Skin of body (tissue), 2 donors: Measurements from ENCODE around the gene ANKH. TPM values are rescaled to one million over a fixed set of nuclear protein-coding genes. Genes with fewer than 3 reads are reported as not detected.

Source experiments
- DNase-seq: peaks from one replicate; lab custom pipeline; 2025; lab: John Stamatoyannopoulos, UW
- total RNA-seq: library from RNA; depleted of rRNA; stranded (reverse); fragments of >200 nt; gene quantifications from one replicate; pipeline ENCODE4 v1.2.3, GENCODE V29; 2014

Gene ANKH
- total RNA-seq, 1 donor from 2014 or later = 23.2 TPM

DNA sequence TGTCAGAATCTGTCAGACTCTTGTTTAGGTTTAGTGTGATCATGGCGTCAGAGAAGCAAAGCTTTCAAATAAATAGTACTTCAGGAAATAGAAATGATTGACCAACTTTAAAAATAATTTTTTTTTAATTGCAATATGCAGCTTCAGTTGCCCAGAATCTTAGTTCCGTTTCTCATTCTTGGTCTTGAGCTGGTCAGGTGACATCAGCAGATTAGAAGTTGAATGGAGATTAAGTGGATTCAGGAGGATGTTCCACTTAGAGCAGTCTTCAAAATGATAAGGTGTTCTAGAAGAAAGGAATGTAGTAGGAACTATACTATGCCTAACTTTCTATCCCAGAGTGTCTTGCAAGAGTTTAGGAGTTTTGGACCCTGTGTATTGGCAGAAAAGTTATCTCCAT lies 176.4 kb downstream of the ANKH start:
- DNase-seq = no peak

GRCh38 chr5:14693070-14693469 lies 178.5 kb downstream of the ANKH start:
- DNase-seq = no peak

- no peak for DNase-seq
Measured at GRCh38 chr5:14687023-14687665, 184.4 kb downstream of the ANKH start.

GRCh38 chr5:14686517-14686916 lies 185.1 kb downstream of the ANKH start:
- DNase-seq = no peak

- peak; percentile 51 for DNase-seq
Measured at GRCh38 chr5:14685757-14686156, 185.8 kb downstream of the ANKH start.

DNA sequence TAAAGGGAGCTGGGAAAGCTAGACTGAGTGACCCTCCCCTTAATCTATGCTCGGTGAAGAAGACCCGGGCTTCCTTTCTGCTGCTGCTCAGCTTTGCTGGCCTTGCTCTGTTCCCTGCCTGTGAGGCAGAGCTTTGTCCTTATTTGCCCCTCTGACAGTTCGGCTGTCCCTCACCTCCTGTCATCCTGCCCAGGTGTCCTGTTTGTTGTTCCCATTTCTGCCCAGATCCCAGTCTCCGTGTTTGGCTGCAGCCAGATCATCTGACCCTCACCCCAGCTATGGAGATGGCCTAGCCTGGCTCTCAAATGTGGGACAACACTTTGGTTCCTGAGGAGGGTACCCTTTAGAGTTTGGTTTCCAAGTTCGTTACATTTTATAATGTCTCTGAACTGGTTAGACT lies 186.8 kb downstream of the ANKH start:
- DNase-seq = no peak

DNA sequence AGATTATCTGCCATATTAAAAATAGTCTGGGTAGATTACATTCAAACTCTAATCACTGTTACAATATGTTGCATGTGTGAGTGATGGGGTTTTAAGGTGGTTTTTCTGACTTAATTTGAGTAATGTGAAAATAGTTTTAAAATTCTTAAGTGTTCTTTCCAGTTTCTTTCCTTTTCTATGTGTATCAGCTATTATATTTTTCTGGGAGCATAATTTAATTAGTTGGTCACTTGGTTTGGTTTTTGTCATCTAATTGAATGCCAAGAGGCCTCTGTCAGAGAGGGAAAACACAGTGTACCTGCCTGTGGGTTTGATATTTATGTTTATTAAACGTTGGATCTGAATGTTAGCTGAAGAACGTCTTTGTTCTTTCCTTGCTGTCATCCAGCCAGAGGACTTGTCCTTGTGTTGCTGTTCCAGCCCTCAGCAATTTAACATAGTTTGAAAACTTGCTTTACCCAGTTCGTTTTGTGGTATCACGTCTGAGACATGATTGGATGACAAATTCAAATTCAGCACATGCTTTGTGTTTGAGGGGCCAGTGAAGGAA lies 187.6 kb downstream of the ANKH start:
- DNase-seq = no peak

DNA sequence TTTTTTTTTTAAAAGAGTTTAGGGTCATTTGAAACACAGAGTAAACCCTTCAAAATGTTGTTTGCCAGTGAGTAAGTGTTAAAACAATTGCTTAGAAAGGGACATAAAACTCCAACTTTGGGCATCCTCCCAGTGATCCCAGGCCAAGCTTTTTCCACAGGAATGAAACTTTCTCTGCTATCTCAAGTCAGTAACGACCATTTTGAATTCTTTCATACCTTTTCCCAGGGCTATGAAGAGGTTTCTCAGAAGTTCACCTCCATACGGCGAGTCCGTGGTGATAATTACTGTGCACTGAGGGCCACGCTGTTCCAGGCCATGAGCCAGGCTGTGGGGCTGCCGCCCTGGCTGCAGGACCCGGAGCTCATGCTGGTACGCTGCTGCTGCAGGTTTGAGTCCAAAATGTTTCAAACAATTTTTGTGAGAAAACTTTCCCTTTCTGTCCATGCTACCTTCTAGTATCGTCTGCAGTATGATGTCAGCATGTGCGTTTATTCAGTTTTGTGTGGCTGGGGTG lies 190.3 kb downstream of the ANKH start:
- no peak for DNase-seq

DNA sequence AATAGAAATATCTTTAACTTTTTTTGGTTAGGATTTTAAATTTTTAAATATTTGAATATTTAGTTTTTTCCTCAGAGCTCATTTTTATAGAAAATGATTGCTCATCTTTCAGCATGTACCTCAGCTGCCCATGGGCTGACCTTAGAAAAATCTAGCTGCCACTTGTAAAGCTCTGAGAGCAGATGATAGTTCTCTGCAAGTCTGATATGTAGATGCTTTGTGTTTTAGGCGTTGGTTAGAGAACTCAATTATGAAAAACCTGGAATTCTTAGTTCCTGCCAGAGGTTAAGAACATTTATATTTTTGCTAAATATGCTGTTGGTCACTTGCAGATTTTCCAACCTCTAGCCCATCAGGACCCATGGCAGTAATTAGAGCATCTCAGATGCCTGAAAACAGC lies 192.0 kb downstream of the ANKH start:
- no peak for DNase-seq

- no peak for DNase-seq
Measured at GRCh38 chr5:14678773-14679334, 192.7 kb downstream of the ANKH start.

DNA sequence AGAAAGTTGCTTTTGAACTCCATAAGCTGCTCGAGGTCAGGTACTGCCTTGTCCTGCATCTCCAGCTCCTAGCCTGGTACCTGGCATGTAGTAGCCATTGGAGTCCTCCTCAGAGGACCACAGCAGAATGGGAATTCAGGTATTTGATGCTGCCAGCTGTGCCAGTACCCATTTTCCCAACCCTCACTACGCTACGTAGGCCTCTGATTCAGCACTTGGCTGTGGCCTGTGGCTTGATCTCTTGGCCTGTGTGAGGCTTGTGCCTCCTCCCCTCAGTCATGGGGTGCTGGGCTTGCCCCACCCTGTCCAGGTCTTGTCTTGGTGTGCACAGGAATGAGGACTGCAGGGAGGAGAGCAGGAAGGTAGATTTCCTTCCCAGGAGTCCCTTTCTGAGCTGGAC lies 195.3 kb downstream of the ANKH start:
- no peak for DNase-seq

GRCh38 chr5:14675865-14676300 lies 195.7 kb downstream of the ANKH start:
- no peak for DNase-seq

- DNase-seq = peak; percentile 6
Measured at GRCh38 chr5:14674983-14675854, 196.4 kb downstream of the ANKH start.

DNA sequence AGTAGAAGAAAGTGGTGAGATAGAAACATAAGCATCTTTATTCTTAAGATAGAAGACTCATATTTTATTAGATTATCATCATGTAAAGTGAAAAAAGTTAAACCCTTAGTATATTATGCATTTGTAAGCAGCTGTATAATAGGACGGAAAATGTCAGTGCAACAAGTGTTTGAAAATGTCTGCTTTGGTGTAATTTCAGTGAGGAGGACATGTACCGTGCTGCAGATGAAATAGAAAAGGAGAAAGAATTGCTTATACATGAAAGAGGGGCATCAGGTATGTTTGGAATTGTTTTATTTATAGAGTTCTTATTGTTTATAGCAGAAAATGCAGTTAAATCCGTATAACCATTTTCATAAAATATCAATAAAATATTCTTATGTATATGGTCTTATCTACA lies 198.1 kb downstream of the ANKH start:
- DNase-seq = no peak

DNA sequence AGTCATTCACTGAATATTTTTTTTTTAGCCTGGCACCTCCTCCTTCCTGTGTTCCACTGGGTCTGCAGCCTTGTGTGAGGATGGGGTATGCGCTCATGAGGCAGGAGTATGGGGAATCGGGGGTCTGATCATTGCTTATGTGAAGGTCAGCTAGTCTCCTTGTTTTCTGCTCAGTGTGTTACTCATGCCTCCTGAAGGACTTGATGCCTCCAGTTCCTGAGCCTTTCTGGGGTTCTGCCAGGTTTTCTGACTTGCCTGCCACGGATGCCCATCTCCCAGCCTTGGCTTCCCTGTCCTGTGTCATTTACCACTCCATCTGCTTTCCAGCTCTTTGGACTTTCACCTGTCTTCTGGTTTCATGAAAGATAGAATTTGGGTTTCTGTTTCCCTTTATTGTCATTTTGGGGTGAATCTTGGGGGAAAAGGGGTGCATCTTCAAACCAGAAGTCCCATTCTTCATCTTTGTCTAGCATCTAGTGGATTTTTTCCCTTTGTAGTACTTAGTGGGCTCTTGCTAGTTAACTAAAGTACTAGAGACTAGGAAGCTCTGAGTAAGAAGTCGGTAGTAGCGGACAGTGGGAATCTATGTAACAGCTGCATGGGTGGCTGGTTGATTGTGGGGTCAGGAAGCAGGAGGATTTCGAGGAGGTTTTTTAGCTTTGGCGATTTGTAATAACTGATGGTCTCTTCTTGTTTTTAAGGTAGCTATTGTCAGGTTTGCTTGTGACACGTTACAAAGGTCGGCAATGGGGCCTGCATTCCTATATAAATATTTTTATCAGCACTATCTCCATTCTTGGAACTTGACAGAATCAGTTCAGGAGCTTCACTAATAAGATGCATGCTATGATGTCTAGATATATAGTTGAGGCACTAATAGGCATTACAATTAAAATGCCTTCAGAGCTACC lies 198.8 kb downstream of the ANKH start:
- no peak for DNase-seq

DNA sequence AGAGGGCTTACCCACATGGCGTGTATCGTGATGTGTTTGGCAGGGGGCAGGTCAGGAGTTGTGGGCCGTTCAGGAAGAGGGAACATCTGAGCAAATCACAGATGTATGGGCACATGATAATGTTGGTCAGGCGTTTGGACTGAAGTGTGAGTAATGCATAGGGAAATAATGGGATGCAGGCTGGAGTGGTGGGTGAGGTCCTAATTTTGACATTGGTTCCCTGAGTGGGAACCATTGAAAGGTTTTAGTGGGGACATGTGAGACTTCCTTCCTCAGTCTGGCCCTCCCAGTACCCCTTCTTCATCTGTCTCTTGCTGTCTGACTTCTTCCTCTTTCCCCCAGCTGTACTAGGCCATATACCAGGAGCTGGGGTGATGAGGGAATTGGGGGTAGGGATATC lies 199.5 kb downstream of the ANKH start:
- DNase-seq = no peak

DNA sequence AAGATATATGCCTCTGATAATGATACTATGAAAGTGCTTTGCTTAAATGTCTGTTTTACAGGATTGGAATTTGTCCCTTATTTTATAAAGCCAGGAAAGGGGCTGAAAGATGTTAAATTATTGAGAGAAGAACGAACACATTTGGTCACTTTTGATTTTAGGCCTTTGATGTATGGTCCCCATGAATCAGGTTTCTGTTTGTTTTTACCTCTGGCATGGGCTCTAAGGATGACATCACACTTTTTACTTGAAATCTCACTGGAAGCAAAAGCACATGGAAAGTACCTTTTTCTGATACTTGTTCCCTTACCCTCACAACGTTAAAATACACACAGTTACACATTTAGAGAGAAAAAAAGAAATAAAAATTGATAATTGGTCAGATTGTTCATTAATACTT lies 200.2 kb downstream of the ANKH start:
- DNase-seq = peak; percentile 19

DNA sequence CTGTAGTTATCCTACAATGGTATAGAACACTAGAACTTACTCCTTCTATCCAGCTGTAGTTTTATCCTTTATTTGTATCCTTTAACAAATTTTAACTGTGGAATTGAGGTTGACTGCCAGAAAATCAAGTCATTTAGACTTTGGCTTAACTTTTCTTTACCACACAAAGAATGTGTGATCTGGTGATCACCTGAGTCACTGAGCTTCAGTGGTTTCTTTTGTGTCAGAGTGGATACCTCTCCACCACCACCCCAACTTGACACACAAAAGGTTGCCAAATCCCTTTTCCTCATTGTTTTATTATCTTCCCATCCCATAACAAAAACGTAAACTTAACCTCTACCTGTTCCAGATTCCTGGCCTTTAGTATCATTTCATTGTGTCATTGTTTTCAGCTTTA lies 201.6 kb downstream of the ANKH start:
- no peak for DNase-seq

DNA sequence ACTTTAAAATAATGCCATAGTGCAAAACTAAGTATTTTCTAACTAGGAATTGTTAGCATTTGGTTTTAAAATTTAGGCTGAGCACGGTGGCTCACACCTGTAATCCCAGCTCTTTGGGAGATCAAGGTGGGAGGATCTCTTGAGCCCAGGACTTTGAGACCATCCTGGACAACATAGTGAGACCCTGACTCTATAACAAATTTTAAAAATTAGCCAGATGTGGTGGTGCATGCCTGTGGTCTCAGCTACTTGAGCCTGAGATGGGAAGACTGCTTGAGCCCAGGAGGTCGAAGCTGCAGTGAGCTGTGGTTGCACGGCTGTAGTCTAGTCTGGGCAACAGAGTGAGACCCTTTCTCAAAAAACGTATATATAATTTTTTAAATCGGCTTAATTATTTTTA lies 202.2 kb downstream of the ANKH start:
- no peak for DNase-seq

DNA sequence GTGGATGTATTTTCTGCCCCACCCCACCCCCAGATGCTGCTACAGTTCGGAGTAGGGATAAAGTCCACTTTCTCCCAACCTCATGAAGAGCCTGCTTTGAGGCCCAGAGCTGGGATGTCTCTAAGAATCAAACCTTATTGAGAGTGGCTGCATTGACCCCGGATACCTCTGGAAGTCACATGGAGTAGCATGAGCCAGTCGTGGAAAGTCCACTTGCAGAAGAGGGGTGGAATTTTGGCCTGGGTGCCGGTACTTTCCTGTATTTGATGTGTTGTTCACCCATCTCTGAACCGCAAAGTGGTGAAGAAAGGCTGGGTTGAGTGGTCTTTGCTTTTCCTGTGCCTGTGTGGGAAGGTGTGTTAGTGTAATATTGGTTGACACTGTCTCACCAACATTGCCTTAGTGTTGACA lies 203.4 kb downstream of the ANKH start:
- no peak for DNase-seq

DNA sequence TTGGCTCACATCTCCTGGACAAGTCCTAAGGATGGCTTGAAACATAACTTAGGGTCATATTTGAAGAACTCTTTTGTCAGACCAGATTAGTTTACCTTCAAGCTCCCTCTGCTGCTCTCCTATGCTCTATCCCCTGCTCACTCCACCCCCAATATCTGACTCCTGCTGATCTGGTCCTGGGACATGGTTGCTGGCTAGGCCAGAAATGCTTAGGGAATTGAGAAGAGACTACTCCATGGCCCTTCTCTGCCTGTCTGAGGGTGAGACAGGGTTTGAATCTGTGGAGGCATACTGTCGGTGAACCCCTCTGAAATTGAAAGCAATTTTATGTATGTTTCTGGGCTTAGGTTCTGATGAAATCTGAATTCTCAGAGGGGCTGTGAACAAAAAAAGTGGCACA lies 203.8 kb downstream of the ANKH start:
- DNase-seq = no peak
